SK-N-MC (cell line): Measurements from ENCODE around the gene DCUN1D2.

ENCODE experiments used
- EZH2 ChIP-seq: fragments of 200-600 bp; sonication (generic); IDR thresholded peaks from one replicate; pipeline ENCODE4 v1.6.1; 2017; ENCODE audit warnings: antibody characterized with exemption
- FOXP2 ChIP-seq: optimal IDR thresholded peaks from 2 replicates; pipeline ENCODE3; 2011; ENCODE audit warnings: mild to moderate bottlenecking, moderate library complexity; ENCODE audit not compliant: insufficient read depth; ENCODE audit errors: extremely low read length, control extremely low read depth
- POLR2AphosphoS5 ChIP-seq: IDR thresholded peaks from 2 replicates; pipeline ENCODE4 v1.6.1; 2012; ENCODE audit warnings: mild to moderate bottlenecking, low read depth, low read length, borderline replicate concordance

DNA sequence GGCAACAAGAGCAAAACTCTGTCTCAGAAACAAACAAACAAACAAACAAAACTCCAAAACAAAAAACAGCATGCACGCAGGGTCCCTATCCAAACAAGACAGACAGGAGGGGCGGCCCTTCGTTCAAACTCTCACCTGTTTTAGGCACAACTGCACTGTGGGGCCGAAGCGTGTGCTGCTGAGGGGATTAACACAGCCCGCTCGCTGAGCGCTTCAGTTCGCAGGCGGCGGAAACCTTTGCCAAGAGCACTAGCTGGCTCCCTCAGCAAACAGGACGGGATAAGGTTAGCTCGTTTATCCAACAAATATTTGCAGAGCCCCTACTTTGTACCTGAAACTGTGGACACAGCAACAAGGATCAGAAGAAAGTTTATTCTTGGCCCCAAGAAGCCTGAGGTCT is 35.6 kb downstream of the DCUN1D2 start:
- no peak for TF ChIP-seq POLR2AphosphoS5
- no peak for TF ChIP-seq EZH2
- TF ChIP-seq FOXP2 = no peak
